CD4-positive, CD25-positive, alpha-beta regulatory T cell (primary cell): ENCODE data around the gene SNX22. TPM values are rescaled to one million over a fixed set of nuclear protein-coding genes. Genes with fewer than 3 reads are reported as not detected.
"Not testable (repeated sequence)": the region's sequence is repeated elsewhere in the genome, so short reads cannot be mapped to it uniquely, and the experiment has no call there.

ENCODE experiments used
- ATAC-seq, 2 donors: fragments of 150-1000 bp; cut with Tn5 transposase; one replicate each; pipeline ENCODE4 v1.10.0; 2021; ENCODE audit warnings: low read depth in 2 of 2, moderate number of reproducible peaks in 2 of 2, moderate library complexity in 1 of 2
- DNase-seq, 3 donors: peaks; one replicate each; pipeline versions ENCODE4 v3.0.0 to v3.0.0-alpha.2; 2012 to 2022; ENCODE audit warnings: mixed read lengths in 1 of 3
- H3K27ac ChIP-seq: one replicate; pipeline ENCODE4 v1.7.0; 2013; ENCODE audit warnings: mild to moderate bottlenecking, low read length; ENCODE audit not compliant: insufficient read depth, poor library complexity, severe bottlenecking
- H3K27me3 ChIP-seq: one replicate; pipeline ENCODE4 v1.7.0; 2013; ENCODE audit warnings: low read length; ENCODE audit not compliant: control insufficient read depth, insufficient read depth
- H3K36me3 ChIP-seq: one replicate; pipeline ENCODE4 v1.7.0; 2013; ENCODE audit warnings: mild to moderate bottlenecking, low read length, moderate library complexity; ENCODE audit not compliant: control insufficient read depth, insufficient read depth
- H3K4me1 ChIP-seq: 2 replicates; pipeline ENCODE4 v1.7.0; 2013; ENCODE audit warnings: mild to moderate bottlenecking, low read length; ENCODE audit not compliant: insufficient read depth, control insufficient read depth, poor library complexity, severe bottlenecking
- H3K4me3 ChIP-seq: one replicate; pipeline ENCODE4 v1.7.0; 2013; ENCODE audit warnings: low read depth, mild to moderate bottlenecking, low read length, moderate library complexity
- H3K9me3 ChIP-seq, 2 experiments: 1 replicate in 1 of 2; 2 replicates in 1 of 2; pipeline ENCODE4 v1.7.0; 2013; ENCODE audit warnings: low read length in 2 of 2, mild to moderate bottlenecking in 1 of 2, moderate library complexity in 1 of 2; ENCODE audit not compliant: control insufficient read depth in 2 of 2
- H3K27ac Mint-ChIP-seq, 3 donors: one replicate each; pipeline ENCODE4 v1.8.0; 2020 to 2022; ENCODE audit warnings: mild to moderate bottlenecking in 3 of 3, mixed read lengths in 3 of 3, moderate library complexity in 2 of 3
- H3K27me3 Mint-ChIP-seq: one replicate; pipeline ENCODE4 v1.8.0; 2022; ENCODE audit warnings: mild to moderate bottlenecking, mixed read lengths
- H3K36me3 Mint-ChIP-seq: one replicate; pipeline ENCODE4 v1.8.0; 2020; ENCODE audit warnings: mixed read lengths
- H3K4me1 Mint-ChIP-seq, 4 donors: one replicate each; pipeline ENCODE4 v1.8.0; 2020 to 2022; ENCODE audit warnings: mixed read lengths in 4 of 4, mild to moderate bottlenecking in 1 of 4
- H3K4me3 Mint-ChIP-seq, 4 donors: one replicate each; pipeline ENCODE4 v1.8.0; 2020 to 2022; ENCODE audit warnings: mild to moderate bottlenecking in 4 of 4, mixed read lengths in 4 of 4, moderate library complexity in 3 of 4
- H3K9me3 Mint-ChIP-seq, 7 donors: one replicate each; pipeline ENCODE4 v1.8.0; 2020 to 2022; ENCODE audit warnings: mixed read lengths in 7 of 7, mild to moderate bottlenecking in 3 of 7, moderate library complexity in 2 of 7
- polyA plus RNA-seq, 4 donors: library from polyadenylated mRNA; unstranded; fragments of 300-500 nt; fragmentation: Illumina TruSeq; gene quantifications; one replicate each; pipeline ENCODE4 v1.2.3, GENCODE V29; 2021
- total RNA-seq: library from RNA; stranded (reverse); gene quantifications from one replicate; pipeline ENCODE4 v1.2.3, GENCODE V29; 2022

The SNX22 gene
- total RNA-seq (0.20 TPM), polyA plus RNA-seq (1 to 10 TPM in 2 of 4 donors, under 1 TPM in 2; 0.85 to 1.4 (median 1.2) TPM)

DNA sequence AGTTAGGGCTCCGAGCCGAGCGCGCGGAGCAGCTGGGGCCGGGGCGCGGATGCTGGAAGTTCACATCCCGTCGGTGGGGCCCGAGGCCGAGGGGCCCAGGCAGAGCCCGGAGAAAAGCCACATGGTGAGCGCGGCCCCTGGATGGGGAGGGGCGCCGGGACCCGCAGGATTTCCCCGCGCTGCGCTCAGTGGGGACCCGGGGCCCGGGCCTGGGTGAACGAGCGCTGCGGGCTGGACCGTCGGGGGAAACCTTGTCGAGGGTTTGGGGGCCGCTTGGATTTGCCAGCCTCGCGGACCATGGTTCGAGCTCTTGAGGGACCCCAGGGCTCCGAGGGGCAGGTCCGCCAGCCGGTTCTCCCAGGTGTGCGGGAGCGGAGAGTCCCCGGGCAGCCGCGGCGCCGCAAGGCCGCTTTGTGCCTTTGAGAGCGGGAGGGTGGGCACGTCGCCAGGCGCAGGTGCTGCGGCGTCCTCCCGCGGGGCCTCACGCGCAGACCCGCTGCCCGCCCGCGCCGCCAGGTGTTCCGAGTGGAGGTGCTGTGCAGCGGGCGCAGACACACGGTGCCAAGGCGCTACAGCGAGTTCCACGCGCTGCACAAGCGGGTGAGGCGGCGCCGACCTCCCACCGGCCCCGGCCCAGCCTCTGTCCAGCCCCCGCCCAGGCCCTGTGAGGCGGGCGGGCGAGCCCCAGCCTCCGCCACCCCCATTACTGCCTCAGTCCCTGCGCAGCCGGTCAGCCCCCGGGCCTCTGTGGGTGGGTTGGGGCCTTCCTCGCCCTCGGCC is at the start of gene SNX22:
Gene SNX22 (plus strand): TSS at position 5 of the 780 bp plus-strand sequence. CDS start 45 bp downstream, at position 50.
- DNase-seq: peak in 2 of 3 donors; percentile 19 to 36
- Histone ChIP-seq H3K4me3 (no peak within 1 kb of the TSS), H3K4me1 (peaks cover 29% of the 10 kb centered on the region), H3K27ac (no peak within 1 kb of the TSS), H3K36me3 (peaks cover 23% of the 10 kb centered on the region), H3K9me3 (no peaks in the 10 kb centered on the region), H3K27me3 (peaks cover 5% of the 10 kb centered on the region)
- Mint-ChIP-seq H3K9me3 (peaks cover 0 to 2% (median 0%) of the 10 kb centered on the region in 7 donors), H3K27me3 (peaks cover 27% of the 10 kb centered on the region), H3K36me3 (peaks cover 4% of the 10 kb centered on the region), H3K4me3 (peak within 1 kb of the TSS; percentile 49 to 93 (median 84)), H3K4me1 (peaks cover 4 to 37% (median 20%) of the 10 kb centered on the region in 4 donors), H3K27ac (no peak within 1 kb of the TSS)
- ATAC-seq: peak in 1 of 2 donors; percentile 13

DNA sequence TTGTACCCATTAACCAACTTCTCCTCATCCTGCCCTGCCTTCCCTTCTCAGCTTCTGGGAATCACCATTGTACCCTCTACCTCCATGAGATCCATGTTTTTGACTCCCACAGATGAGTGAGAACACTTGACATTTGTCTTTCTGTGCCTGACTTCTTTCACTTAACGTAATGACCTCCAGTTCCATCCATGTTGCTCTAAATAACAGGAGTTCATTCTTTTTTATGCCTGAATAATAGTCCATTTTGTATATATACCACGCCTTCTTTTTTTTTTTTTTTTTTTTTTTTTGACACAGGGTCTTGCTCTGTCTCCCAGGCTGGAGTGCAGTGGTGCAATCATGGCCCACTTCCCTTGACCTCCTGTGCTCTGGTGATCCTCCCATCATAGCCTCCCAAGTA is 49.0 kb upstream of the SNX22 start:
- Histone ChIP-seq H3K4me3 (no peak overlapping the region), H3K9me3 (no peaks in the 10 kb centered on the region), H3K4me1 (peaks cover 22% of the 10 kb centered on the region), H3K27me3 (no peaks in the 10 kb centered on the region), H3K27ac (no peak overlapping the region), H3K36me3 (peaks cover 3% of the 10 kb centered on the region)
- Mint-ChIP-seq H3K36me3 (peaks cover 11% of the 10 kb centered on the region), H3K27me3 (no peaks in the 10 kb centered on the region), H3K9me3 (peaks cover 0 to 2% (median 0%) of the 10 kb centered on the region in 7 donors), H3K27ac (peak overlapping the region in 1 of 3 donors; percentile 4), H3K4me3 (peak overlapping the region in 1 of 4 donors; percentile 30), H3K4me1 (peaks cover 35 to 79% (median 55%) of the 10 kb centered on the region in 4 donors)
- DNase-seq: no peak
- no peak for ATAC-seq

DNA sequence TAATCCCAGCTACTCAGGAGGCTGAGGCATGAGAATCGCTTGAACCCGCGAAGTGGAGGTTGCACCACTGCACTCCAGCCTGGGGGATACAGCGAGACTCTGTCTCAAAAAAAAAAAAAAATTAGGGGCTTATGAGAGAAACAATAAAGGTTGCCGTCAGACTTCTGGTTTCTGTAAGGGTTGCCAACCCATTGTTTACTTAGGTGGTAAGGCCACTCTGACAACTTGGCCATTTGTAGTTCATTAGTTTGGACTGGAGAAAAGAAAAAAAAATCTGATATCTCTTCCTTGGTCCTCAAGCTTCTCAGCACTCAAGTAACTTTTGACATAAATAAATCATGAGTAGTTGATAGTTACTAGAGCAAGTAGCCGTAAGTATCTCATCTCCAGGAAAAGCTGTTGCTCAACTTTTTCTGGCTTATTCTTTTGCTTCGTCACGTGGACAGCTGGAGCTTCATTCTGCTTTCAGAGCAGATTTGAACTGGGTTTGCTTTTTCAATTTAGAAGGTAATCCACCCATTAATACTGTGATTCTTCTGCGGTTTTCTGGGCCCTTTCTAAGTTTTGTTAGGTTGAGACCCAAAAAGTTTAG is 46.3 kb upstream of the SNX22 start:
- Histone ChIP-seq H3K9me3 (no peaks in the 10 kb centered on the region), H3K36me3 (peaks cover 3% of the 10 kb centered on the region), H3K4me1 (peaks cover 5% of the 10 kb centered on the region), H3K27ac (no peak overlapping the region), H3K4me3 (no peak overlapping the region), H3K27me3 (no peaks in the 10 kb centered on the region)
- no peak for ATAC-seq
- Mint-ChIP-seq H3K4me3 (no peak overlapping the region), H3K27me3 (no peaks in the 10 kb centered on the region), H3K27ac (no peak overlapping the region), H3K4me1 (peaks cover 19 to 68% (median 44%) of the 10 kb centered on the region in 4 donors), H3K36me3 (peaks cover 15% of the 10 kb centered on the region), H3K9me3 (peaks cover 0 to 4% (median 0%) of the 10 kb centered on the region in 7 donors)
- no peak for DNase-seq

DNA sequence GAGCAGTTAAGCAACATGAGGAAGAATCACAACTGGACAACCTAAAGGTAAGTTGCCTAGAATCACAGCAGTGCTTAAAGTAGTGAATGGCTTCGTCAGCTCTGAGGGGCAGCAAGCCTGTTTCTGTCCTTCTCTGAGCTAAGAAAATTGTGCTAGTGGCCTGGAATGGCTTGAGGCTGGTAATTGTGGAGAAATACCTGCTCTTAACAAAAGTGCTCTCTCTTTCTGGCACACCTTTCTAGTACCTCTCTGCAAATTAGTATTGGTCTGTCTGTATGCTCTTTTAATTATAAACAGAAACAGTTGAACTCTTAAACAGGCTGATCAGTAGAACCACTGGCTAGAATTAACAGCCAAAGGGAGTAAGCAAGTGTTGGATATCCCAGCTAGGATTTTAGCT is 44.2 kb upstream of the SNX22 start:
- Histone ChIP-seq H3K27me3 (no peaks in the 10 kb centered on the region), H3K4me1 (peaks cover 16% of the 10 kb centered on the region), H3K9me3 (no peaks in the 10 kb centered on the region), H3K4me3 (no peak overlapping the region), H3K36me3 (peaks cover 4% of the 10 kb centered on the region), H3K27ac (no peak overlapping the region)
- peaks cover 18% of the 10 kb centered on the region for H3K36me3 Mint-ChIP-seq
- peak overlapping the region in 1 of 3 donors; percentile 14 for H3K27ac Mint-ChIP-seq
- ATAC-seq (no peak), DNase-seq (no peak)
- H3K27me3 Mint-ChIP-seq: no peaks in the 10 kb centered on the region
- peaks cover 0 to 4% (median 0%) of the 10 kb centered on the region in 7 donors for H3K9me3 Mint-ChIP-seq
- H3K4me1 Mint-ChIP-seq: peaks cover 27 to 70% (median 57%) of the 10 kb centered on the region in 4 donors
- no peak overlapping the region for H3K4me3 Mint-ChIP-seq

DNA sequence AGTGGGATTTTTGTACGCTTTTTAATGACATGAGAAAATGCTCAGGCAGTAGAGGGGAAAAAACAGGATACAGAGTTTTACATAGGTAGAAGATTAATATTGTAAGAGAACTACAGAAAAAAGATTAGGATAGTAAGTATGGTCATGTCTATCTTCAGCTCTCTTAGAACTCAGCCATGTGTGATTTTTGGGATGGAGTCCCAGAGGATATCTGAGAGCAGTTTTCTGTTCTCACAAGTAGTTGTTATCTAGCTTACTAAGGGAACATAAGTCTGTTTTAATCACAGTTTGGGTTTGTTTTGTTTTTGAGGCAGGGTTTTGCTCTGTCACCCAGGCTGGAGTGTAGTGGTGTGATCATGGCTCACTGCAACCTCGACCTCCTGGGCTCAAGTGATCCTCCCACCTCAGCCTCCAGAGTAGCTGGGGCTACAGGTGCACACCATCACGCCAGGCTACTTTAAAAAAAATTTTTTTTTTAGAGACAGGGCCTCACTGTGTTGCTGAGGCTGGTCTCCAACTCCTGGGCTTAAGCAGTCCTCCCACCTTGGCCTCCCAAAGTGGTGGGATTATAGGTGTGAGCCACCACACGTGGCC is 41.3 kb upstream of the SNX22 start:
- H3K9me3 ChIP-seq, H3K9me3 Mint-ChIP-seq, DNase-seq, H3K27me3 ChIP-seq, H3K4me3 ChIP-seq, ATAC-seq, H3K27me3 Mint-ChIP-seq: not testable (repeated sequence)
- H3K4me1 ChIP-seq: peaks cover 16% of the 10 kb centered on the region
- peaks cover 32% of the 10 kb centered on the region for H3K36me3 ChIP-seq
- Mint-ChIP-seq H3K4me3 (peak overlapping the region in 3 of 4 donors; percentile 1 to 47 (median 26)), H3K36me3 (peaks cover 27% of the 10 kb centered on the region), H3K4me1 (peaks cover 25 to 56% (median 52%) of the 10 kb centered on the region in 4 donors), H3K27ac (peak overlapping the region; percentile 45 to 77 (median 47))
- peak overlapping the region; percentile 53 for H3K27ac ChIP-seq

DNA sequence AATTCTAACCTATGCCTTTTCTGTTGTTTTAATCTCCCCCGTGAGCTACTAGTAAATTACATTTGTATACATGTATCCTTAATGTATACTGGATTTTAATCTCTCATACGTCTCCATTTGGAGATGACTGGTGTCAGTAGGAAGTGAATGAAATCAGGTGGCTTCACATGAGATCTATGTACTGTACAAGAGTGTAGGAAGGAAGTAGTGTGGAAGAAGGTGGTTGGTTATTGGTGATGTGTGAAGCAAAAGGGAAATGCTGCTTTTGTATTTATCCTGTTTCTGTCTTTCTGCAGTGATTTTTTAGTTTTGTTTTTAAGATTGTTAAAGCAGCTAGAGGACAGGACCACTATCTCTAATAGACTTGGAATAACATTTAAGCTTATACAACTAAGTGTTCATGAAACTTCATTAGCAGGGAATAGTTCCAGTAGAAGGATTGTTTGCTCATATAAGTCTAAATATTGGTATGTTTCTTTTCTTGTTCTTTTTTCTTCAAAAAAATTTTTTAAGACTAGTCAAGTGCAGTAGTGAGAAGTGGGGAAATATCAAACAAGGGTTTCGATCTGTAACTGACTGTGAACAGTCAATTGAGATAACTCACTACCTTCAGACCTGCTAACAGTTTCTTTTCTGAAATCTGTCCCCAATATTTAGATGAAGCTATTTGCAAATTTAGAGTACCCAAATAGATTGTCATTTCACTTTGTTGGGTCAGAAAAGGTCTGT is 40.4 kb upstream of the SNX22 start:
- H3K27me3 ChIP-seq: no peaks in the 10 kb centered on the region
- H3K9me3 ChIP-seq: no peaks in the 10 kb centered on the region
- DNase-seq: peak in 2 of 3 donors; percentile 28 to 70
- Mint-ChIP-seq H3K36me3 (peaks cover 29% of the 10 kb centered on the region), H3K27me3 (no peaks in the 10 kb centered on the region), H3K9me3 (peaks cover 0 to 2% (median 0%) of the 10 kb centered on the region in 7 donors), H3K4me1 (peaks cover 25 to 56% (median 49%) of the 10 kb centered on the region in 4 donors), H3K27ac (peak overlapping the region; percentile 20 to 91 (median 45)), H3K4me3 (peak overlapping the region in 2 of 4 donors; percentile 18 to 38)
- peak overlapping the region; percentile 53 for H3K27ac ChIP-seq
- peaks cover 16% of the 10 kb centered on the region for H3K4me1 ChIP-seq
- ATAC-seq: peak; percentile 71 to 91
- H3K36me3 ChIP-seq: peaks cover 40% of the 10 kb centered on the region
- H3K4me3 ChIP-seq: peak overlapping the region; percentile 4

DNA sequence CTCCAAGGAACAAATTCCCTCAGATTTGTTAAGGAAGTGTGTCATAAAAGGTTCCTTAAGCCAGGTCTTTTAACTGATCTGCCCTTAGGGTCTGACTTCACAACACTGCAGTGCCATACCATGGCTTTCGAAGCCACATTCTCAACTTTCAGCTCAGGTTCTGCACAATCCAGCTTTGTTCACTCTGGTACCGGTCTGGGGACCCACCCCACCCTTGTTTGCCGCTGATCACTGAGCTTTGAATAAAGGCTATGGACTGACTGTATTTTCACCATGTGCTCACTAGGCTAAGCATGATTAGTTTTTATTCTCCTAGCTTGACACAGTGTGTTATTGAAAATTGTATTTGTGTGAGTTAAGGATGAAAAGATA is 39.9 kb upstream of the SNX22 start:
- Mint-ChIP-seq H3K27me3 (no peaks in the 10 kb centered on the region), H3K4me3 (no peak overlapping the region), H3K9me3 (peaks cover 0 to 2% (median 0%) of the 10 kb centered on the region in 7 donors), H3K36me3 (peaks cover 29% of the 10 kb centered on the region), H3K27ac (peak overlapping the region in 1 of 3 donors; percentile 45), H3K4me1 (peaks cover 20 to 51% (median 44%) of the 10 kb centered on the region in 4 donors)
- peaks cover 42% of the 10 kb centered on the region for H3K36me3 ChIP-seq
- no peak for DNase-seq
- H3K27me3 ChIP-seq: no peaks in the 10 kb centered on the region
- H3K9me3 ChIP-seq: no peaks in the 10 kb centered on the region
- H3K4me3 ChIP-seq: peak overlapping the region; percentile 4
- peaks cover 16% of the 10 kb centered on the region for H3K4me1 ChIP-seq
- no peak for ATAC-seq
- H3K27ac ChIP-seq: peak overlapping the region; percentile 53
